SH-SY5Y (cell line): ENCODE results near the gene DOCK2.

Experiments
- GATA2 ChIP-seq: IDR thresholded peaks from 2 replicates; pipeline ENCODE4 v1.6.1; 2011; ENCODE audit warnings: mild to moderate bottlenecking, low read depth, low read length
- GATA3 ChIP-seq: IDR thresholded peaks from 2 replicates; pipeline ENCODE4 v1.6.1; 2011; ENCODE audit warnings: low read depth, mild to moderate bottlenecking, low read length, moderate library complexity

DNA sequence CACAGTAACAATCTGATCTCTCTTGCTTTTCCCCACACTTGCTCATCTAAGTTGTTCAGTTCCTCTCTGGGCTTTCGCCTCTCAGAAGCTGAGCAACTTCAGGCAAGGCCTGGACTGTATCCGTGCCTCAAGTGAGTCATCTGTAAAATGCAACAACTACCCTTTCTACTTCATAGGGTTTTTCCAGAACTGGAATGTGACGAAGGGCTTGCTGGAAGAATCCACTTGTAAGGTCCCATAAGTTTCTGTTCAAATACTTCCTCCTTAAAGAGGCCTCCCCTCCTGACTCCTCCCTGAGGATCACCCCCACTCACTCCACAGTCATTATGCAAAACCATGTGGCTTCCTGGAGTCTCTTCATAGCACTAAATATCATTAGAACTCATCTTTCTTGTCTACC, 360.7 kb downstream of the DOCK2 start:
- no peak for TF ChIP-seq GATA2
- TF ChIP-seq GATA3: no peak
